Hindlimb muscle (tissue), 1 donor: ENCODE results near the gene TRMT10B. TPM values are rescaled to one million over a fixed set of nuclear protein-coding genes. Genes with fewer than 3 reads are reported as not detected.
"Not testable (repeated sequence)": the region's sequence is repeated elsewhere in the genome, so short reads cannot be mapped to it uniquely, and the experiment has no call there.

Experiments used
- DNase-seq: peaks from one replicate; pipeline ENCODE4 v3.0.0-alpha.2; 2013
- polyA plus RNA-seq: library from polyadenylated mRNA; unstranded; fragments of 120-200 nt; gene quantifications from one replicate; pipeline ENCODE4 v1.2.1, GENCODE V29; 2013; ENCODE audit not compliant: insufficient read length

TRMT10B gene
- polyA plus RNA-seq, 1 donor: 11.3 TPM

GRCh38 chr9:37801287-37801850 lies 47.8 kb downstream of the TRMT10B start:
- no peak for DNase-seq

GRCh38 chr9:37801959-37802711 lies 48.5 kb downstream of the TRMT10B start:
- no peak for DNase-seq

DNA sequence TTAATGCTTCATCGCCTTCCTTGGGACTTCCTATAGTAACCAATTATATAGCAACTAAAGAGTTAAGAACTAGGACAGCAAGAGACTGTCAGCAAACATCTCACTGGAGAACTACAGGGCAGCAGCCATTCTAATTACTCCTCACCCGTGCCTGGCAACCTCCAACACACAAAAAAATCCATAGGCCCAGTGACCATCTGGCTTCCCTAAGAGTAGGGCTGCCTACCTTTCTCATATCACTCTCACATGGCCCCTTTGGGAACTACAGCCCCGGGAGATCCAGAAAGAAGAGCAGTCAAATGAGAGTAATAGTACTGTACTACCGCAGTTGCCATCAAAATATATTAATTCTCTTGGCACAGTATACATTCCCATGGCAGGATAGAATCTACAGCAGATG lies 52.7 kb downstream of the TRMT10B start:
- no peak for DNase-seq

DNA sequence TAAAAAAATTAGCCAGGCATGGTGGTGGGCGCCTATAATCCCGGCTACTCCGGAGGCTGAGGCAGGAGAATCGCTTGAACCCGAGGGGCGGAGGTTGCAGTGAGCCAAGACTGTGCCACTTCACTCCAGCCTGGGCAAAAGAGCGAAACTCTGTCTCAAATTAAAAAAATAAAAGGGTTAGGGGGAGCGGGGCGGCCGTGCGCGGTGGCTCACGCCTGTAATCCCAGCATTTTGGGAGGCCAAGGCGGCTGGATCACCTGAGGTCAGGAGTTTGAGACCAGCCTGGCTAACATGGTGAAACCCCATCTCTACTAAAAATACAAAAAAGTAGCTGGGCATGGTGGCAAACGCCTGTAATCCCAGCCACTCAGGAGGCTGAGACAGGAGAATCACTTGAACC lies 56.1 kb downstream of the TRMT10B start:
- not testable (repeated sequence) for DNase-seq

- no peak for DNase-seq
Measured at GRCh38 chr9:37811906-37812476, 58.4 kb downstream of the TRMT10B start.

GRCh38 chr9:37812773-37813379 lies 59.3 kb downstream of the TRMT10B start:
- no peak for DNase-seq

DNA sequence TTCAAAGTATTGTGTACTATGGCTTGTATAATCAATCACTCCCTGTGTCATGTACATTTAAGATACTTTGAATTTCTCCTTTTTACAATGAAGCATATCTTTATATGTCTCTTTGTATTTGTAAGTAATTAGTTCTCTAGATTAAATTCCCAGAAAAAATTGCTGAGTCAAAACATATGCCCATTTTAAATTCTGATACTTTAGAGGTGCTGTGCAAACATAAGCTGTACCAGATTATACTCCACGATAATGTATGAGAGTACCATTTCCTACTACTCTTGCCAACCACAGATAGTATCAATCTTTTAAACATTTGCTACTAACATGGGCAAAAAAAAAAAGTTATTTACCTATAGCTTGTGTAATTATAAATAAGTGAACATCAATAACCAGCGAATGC lies 65.2 kb downstream of the TRMT10B start:
- DNase-seq: no peak

- no peak for DNase-seq
Measured at GRCh38 chr9:37820142-37820541, 66.5 kb downstream of the TRMT10B start.

- DNase-seq: not testable (repeated sequence)
Measured at GRCh38 chr9:37825174-37825573, 71.6 kb downstream of the TRMT10B start.

DNA sequence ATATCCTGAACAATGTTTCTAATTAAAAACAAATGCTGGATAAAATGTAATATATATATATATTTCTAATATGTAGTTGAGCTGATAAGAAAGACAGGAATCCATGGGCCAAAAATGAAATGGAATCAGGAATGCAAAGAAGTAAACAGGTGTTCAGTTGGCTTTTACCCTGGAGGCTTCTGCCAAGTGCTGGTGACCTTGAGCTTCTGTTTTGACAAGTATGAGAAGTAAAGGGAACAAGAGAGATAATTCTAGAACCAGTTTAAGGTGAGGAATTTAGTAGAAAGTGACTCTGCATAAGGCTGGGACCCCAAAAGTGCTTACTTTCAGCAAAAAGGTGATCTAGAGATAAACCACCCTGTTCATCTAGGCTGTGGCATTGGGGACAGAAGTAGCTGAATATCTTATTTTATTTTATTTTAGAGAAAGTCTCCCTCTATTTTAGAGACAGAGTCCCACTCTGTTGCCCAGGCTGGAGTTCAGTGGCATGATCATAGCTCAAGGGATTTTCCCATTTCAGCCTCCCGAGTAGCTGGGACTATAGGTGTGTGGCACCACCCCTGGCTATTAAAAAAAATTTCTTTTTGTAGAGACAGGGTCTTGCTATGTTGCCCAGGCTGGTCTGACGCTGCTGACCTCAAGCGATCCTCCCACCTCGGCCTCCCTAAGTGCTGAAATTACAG lies 74.0 kb downstream of the TRMT10B start:
- DNase-seq: no peak

Other genes with a start within 250 kb of the TRMT10B start
- 45.1 TPM for gene FBXO10, start 177.4 kb upstream of the TRMT10B start, polyA plus RNA-seq
- gene TOMM5, start 161.2 kb upstream of the TRMT10B start, polyA plus RNA-seq: 57.8 TPM
- gene FRMPD1, start 102.9 kb upstream of the TRMT10B start, polyA plus RNA-seq: 19.2 TPM
- gene EXOSC3, start 31.3 kb downstream of the TRMT10B start, polyA plus RNA-seq: 25.2 TPM
- gene DCAF10, start 47.0 kb downstream of the TRMT10B start, polyA plus RNA-seq: 22.8 TPM
- 13.0 TPM for gene SLC25A51, start 150.3 kb downstream of the TRMT10B start, polyA plus RNA-seq